ENCODE data around the gene AHCYL1.

DNA sequence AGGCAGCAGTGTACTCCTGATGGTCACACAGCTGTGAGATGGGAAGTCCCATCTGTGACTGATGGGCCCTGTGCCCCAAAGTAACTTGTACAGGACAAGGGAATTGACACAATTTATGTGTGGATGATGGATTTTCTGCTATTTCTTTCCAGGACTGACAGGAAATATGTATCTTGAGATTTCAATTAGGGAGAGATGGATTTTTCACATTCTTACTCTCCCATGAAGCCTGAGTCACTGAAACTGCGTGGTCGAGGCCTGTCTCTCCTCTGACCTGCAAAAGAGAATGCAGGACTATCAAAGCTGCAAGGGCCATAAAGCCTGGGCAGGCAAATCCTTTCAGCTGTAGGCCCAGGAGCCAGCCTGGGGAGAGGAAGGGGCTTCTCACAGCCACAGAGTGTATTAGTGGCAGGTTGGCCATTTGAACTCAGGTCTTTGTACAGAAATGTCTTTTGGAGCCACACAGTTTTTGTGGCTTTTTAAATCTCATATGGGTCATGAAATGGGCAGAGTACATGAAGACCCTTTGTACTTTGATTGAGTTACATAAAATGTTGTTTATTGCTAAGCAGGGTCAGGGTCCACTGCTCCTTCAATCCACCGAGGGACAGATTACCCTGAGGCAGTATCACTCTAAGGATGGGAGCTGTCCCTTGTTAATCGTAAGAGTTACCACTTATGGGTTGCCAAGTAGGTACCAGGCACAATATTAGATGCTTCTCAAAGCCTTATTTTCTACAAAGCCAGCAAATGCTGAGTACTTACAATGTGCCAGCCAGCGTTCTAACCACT lies 71.1 kb downstream of the AHCYL1 start:
- TF ChIP-seq, protein P1, sequence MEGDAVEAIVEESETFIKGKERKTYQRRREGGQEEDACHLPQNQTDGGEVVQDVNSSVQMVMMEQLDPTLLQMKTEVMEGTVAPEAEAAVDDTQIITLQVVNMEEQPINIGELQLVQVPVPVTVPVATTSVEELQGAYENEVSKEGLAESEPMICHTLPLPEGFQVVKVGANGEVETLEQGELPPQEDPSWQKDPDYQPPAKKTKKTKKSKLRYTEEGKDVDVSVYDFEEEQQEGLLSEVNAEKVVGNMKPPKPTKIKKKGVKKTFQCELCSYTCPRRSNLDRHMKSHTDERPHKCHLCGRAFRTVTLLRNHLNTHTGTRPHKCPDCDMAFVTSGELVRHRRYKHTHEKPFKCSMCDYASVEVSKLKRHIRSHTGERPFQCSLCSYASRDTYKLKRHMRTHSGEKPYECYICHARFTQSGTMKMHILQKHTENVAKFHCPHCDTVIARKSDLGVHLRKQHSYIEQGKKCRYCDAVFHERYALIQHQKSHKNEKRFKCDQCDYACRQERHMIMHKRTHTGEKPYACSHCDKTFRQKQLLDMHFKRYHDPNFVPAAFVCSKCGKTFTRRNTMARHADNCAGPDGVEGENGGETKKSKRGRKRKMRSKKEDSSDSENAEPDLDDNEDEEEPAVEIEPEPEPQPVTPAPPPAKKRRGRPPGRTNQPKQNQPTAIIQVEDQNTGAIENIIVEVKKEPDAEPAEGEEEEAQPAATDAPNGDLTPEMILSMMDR (IDR thresholded peaks at IDR 0.05): no peak
- TF ChIP-seq POLR2AphosphoS5 (IDR thresholded peaks at IDR 0.05): no peak
- no peak for TF ChIP-seq POLR2A (IDR thresholded peaks at IDR 0.05)
- TF ChIP-seq EP300 (IDR thresholded peaks at IDR 0.05): no peak

Data from sigmoid colon (tissue), 4 donors.